SK-N-SH treated with all-trans-retinoic acid at 6 μM for 48 hours (cell line): ENCODE results near the gene GPR18.

ENCODE experiments used
- ATAC-seq: fragments of 200-7000 bp; cut with Tn5 transposase; 3 replicates; pipeline ENCODE4 v1.9.1; 2020; ENCODE audit warnings: mild to moderate bottlenecking, moderate library complexity
- ARNTL ChIP-seq: fragments of 450-650 bp; formaldehyde crosslinking; IDR thresholded peaks from 2 replicates; pipeline ENCODE4 v1.5.0; 2020; ENCODE audit warnings: low read depth, mild to moderate bottlenecking, moderate library complexity, borderline replicate concordance
- BACH2 ChIP-seq: fragments of 250-450 bp; sonication (Bioruptor Pico); IDR thresholded peaks from 2 replicates; pipeline ENCODE4 v1.9.0; 2021; ENCODE audit warnings: mild to moderate bottlenecking, borderline replicate concordance
- CSDC2 ChIP-seq: fragments of 250-450 bp; sonication (Bioruptor Pico); IDR thresholded peaks from 2 replicates; pipeline ENCODE4 v1.5.0; 2020; ENCODE audit warnings: mild to moderate bottlenecking, moderate library complexity
- ISL1 ChIP-seq: fragments of 250-450 bp; sonication (Bioruptor Pico); IDR thresholded peaks from 2 replicates; pipeline ENCODE4 v2.1.2; 2022; ENCODE audit warnings: mild to moderate bottlenecking, moderate library complexity
- OSR1 ChIP-seq: fragments of 250-450 bp; sonication (Bioruptor Pico); IDR thresholded peaks from 2 replicates; pipeline ENCODE4 v1.8.0; 2022; ENCODE audit warnings: moderate library complexity, mild to moderate bottlenecking, inconsistent platforms
- PPARA ChIP-seq: fragments of 250-450 bp; sonication (Bioruptor Pico); IDR thresholded peaks from 2 replicates; pipeline ENCODE4 v1.5.0; 2020; ENCODE audit warnings: mild to moderate bottlenecking, borderline replicate concordance
- RARB ChIP-seq: fragments of 250-450 bp; sonication (Bioruptor Pico); IDR thresholded peaks from 2 replicates; pipeline ENCODE4 v1.8.0; 2021; ENCODE audit warnings: mild to moderate bottlenecking, moderate library complexity
- TCF4 ChIP-seq: fragments of 250-450 bp; sonication (Bioruptor Pico); IDR thresholded peaks from 2 replicates; pipeline ENCODE4 v1.8.0; 2021; ENCODE audit warnings: mild to moderate bottlenecking, moderate library complexity, borderline replicate concordance
- TOX ChIP-seq: fragments of 250-450 bp; sonication (Bioruptor Pico); IDR thresholded peaks from 2 replicates; pipeline ENCODE4 v1.8.0; 2021; ENCODE audit warnings: mild to moderate bottlenecking, moderate library complexity, borderline replicate concordance
- ZC3H10 ChIP-seq: fragments of 250-450 bp; sonication (Bioruptor Pico); IDR thresholded peaks from 2 replicates; pipeline ENCODE4 v1.5.1; 2021; ENCODE audit warnings: mild to moderate bottlenecking, moderate library complexity
- ZFP3 ChIP-seq: fragments of 250-450 bp; sonication (Bioruptor Pico); IDR thresholded peaks from 2 replicates; pipeline ENCODE4 v1.5.0; 2020; ENCODE audit warnings: mild to moderate bottlenecking, moderate library complexity
- ZFP30 ChIP-seq: fragments of 450-650 bp; formaldehyde crosslinking; IDR thresholded peaks from 2 replicates; pipeline ENCODE4 v1.5.0; 2022; ENCODE audit warnings: mild to moderate bottlenecking, moderate library complexity
- ZNF565 ChIP-seq: fragments of 450-650 bp; formaldehyde crosslinking; conservative IDR thresholded peaks from 2 replicates; pipeline ENCODE4 v1.5.0; 2020; ENCODE audit warnings: low read depth, mild to moderate bottlenecking, moderate library complexity
- TF ChIP-seq, protein P1 (sequence below): fragments of 250-450 bp; sonication (Bioruptor Pico); IDR thresholded peaks from 2 replicates; pipeline ENCODE4 v1.5.0; 2020; ENCODE audit warnings: mild to moderate bottlenecking, moderate library complexity
- TF ChIP-seq, protein P2 (sequence below): fragments of 250-450 bp; sonication (Bioruptor Pico); IDR thresholded peaks from 2 replicates; pipeline ENCODE4 v1.8.0; 2020; ENCODE audit warnings: mild to moderate bottlenecking, moderate library complexity, borderline replicate concordance
- TF ChIP-seq, protein P3 (sequence below): fragments of 250-450 bp; sonication (Bioruptor Pico); IDR thresholded peaks from 2 replicates; pipeline ENCODE4 v1.5.1; 2021; ENCODE audit warnings: mild to moderate bottlenecking, moderate library complexity
- TF ChIP-seq, protein P4 (sequence below): fragments of 250-450 bp; sonication (Bioruptor Pico); IDR thresholded peaks from 2 replicates; pipeline ENCODE4 v1.5.1; 2020; ENCODE audit warnings: low read depth, mild to moderate bottlenecking, moderate library complexity
- TF ChIP-seq, protein P5 (sequence below): fragments of 250-450 bp; sonication (Bioruptor Pico); IDR thresholded peaks from 2 replicates; pipeline ENCODE4 v1.8.0; 2021; ENCODE audit warnings: low read depth, mild to moderate bottlenecking, moderate library complexity, borderline replicate concordance

GPR18 gene

DNA sequence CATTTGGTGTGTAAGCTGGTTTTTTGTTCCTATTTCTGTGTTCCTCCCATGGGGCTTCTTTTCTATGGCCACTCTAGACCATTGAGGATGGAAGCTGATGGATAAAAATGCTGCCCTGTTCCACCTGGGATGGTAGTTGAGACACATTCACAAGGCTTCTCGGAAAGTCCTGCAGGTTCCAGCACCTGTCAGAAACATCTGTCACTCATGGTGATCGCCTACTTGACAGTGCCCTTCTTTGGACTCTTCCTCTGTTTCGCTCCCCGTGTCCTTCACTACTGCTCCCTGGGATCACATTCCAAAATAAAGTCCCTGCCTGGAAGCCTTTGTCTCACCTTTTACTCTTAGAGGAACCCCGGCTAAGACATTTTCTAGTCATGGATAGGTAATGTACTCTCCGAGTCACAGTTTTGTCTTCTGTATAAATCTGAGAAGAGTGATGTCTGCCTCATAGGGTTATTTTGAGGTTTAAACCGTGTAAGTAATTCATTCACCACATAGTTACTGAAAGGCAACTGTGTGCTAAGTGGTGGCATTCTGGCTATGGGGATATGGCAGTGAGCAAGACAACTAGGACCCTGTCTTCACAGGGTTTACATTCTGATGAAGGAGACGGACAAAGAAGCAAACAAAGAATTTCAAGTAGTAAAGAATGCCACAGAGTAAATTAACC lies 36.5 kb downstream of the GPR18 start:
- TF ChIP-seq TCF4 (CRISPR knock-in tag) (no peak), ARNTL (CRISPR knock-in tag) (no peak), ISL1 (CRISPR knock-in tag) (no peak), CSDC2 (CRISPR knock-in tag) (no peak), ZNF565 (no peak), TOX (CRISPR knock-in tag) (no peak), ZFP3 (CRISPR knock-in tag) (no peak), PPARA (CRISPR knock-in tag) (no peak), ZFP30 (CRISPR knock-in tag) (no peak), RARB (CRISPR knock-in tag) (no peak)
- TF ChIP-seq, protein P1, sequence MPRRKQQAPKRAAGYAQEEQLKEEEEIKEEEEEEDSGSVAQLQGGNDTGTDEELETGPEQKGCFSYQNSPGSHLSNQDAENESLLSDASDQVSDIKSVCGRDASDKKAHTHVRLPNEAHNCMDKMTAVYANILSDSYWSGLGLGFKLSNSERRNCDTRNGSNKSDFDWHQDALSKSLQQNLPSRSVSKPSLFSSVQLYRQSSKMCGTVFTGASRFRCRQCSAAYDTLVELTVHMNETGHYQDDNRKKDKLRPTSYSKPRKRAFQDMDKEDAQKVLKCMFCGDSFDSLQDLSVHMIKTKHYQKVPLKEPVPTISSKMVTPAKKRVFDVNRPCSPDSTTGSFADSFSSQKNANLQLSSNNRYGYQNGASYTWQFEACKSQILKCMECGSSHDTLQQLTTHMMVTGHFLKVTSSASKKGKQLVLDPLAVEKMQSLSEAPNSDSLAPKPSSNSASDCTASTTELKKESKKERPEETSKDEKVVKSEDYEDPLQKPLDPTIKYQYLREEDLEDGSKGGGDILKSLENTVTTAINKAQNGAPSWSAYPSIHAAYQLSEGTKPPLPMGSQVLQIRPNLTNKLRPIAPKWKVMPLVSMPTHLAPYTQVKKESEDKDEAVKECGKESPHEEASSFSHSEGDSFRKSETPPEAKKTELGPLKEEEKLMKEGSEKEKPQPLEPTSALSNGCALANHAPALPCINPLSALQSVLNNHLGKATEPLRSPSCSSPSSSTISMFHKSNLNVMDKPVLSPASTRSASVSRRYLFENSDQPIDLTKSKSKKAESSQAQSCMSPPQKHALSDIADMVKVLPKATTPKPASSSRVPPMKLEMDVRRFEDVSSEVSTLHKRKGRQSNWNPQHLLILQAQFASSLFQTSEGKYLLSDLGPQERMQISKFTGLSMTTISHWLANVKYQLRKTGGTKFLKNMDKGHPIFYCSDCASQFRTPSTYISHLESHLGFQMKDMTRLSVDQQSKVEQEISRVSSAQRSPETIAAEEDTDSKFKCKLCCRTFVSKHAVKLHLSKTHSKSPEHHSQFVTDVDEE (CRISPR knock-in tag), result no peak
- TF ChIP-seq, protein P2, sequence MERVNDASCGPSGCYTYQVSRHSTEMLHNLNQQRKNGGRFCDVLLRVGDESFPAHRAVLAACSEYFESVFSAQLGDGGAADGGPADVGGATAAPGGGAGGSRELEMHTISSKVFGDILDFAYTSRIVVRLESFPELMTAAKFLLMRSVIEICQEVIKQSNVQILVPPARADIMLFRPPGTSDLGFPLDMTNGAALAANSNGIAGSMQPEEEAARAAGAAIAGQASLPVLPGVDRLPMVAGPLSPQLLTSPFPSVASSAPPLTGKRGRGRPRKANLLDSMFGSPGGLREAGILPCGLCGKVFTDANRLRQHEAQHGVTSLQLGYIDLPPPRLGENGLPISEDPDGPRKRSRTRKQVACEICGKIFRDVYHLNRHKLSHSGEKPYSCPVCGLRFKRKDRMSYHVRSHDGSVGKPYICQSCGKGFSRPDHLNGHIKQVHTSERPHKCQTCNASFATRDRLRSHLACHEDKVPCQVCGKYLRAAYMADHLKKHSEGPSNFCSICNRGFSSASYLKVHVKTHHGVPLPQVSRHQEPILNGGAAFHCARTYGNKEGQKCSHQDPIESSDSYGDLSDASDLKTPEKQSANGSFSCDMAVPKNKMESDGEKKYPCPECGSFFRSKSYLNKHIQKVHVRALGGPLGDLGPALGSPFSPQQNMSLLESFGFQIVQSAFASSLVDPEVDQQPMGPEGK (CRISPR knock-in tag), result no peak
- TF ChIP-seq, protein P3, sequence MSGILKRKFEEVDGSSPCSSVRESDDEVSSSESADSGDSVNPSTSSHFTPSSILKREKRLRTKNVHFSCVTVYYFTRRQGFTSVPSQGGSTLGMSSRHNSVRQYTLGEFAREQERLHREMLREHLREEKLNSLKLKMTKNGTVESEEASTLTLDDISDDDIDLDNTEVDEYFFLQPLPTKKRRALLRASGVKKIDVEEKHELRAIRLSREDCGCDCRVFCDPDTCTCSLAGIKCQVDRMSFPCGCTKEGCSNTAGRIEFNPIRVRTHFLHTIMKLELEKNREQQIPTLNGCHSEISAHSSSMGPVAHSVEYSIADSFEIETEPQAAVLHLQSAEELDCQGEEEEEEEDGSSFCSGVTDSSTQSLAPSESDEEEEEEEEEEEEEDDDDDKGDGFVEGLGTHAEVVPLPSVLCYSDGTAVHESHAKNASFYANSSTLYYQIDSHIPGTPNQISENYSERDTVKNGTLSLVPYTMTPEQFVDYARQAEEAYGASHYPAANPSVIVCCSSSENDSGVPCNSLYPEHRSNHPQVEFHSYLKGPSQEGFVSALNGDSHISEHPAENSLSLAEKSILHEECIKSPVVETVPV (CRISPR knock-in tag), result no peak
- no peak for ATAC-seq

DNA sequence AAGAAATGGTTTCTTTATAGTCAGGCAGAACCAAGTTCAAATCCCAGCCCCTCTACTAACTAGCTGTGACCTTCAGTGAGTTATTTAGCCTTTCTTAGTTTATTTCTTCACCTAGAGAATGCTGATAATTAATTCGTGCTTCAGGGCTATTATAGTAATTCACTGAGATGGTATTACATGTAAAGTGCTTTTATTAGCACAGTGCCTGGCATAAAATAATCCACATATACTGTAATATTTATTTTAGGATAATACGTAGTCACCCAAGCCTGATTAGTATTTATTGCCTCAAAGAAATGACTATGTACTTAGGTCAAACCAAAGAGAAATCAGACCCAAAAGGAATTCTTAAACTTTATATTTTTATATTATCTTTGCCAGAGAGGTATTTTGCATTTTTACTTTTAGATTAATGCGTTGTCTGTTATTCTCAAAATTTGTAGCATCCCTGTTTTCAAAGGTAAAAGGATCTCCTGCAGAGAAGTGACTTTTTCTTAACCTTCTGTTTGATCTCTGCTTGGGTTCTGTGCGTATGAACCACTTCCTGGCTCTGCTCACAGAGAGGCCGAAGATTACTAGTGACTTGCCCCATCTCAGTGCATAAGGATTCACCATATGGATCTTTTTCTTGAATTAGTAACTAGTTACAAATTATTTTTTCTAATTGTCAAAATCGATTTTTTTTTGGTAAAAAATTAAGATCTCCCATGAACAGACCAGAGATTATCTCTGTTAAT lies 37.8 kb downstream of the GPR18 start:
- TF ChIP-seq ISL1 (CRISPR knock-in tag), result no peak
- no peak for TF ChIP-seq ZNF565
- no peak for TF ChIP-seq TOX (CRISPR knock-in tag)
- no peak for TF ChIP-seq ZFP30 (CRISPR knock-in tag)
- no peak for TF ChIP-seq PPARA (CRISPR knock-in tag)
- no peak for TF ChIP-seq ZC3H10 (CRISPR knock-in tag)
- no peak for TF ChIP-seq RARB (CRISPR knock-in tag)
- TF ChIP-seq OSR1, result no peak
- TF ChIP-seq, protein P4, sequence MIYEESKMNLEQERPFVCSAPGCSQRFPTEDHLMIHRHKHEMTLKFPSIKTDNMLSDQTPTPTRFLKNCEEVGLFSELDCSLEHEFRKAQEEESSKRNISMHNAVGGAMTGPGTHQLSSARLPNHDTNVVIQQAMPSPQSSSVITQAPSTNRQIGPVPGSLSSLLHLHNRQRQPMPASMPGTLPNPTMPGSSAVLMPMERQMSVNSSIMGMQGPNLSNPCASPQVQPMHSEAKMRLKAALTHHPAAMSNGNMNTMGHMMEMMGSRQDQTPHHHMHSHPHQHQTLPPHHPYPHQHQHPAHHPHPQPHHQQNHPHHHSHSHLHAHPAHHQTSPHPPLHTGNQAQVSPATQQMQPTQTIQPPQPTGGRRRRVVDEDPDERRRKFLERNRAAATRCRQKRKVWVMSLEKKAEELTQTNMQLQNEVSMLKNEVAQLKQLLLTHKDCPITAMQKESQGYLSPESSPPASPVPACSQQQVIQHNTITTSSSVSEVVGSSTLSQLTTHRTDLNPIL (CRISPR knock-in tag), result no peak
- TF ChIP-seq, protein P5, sequence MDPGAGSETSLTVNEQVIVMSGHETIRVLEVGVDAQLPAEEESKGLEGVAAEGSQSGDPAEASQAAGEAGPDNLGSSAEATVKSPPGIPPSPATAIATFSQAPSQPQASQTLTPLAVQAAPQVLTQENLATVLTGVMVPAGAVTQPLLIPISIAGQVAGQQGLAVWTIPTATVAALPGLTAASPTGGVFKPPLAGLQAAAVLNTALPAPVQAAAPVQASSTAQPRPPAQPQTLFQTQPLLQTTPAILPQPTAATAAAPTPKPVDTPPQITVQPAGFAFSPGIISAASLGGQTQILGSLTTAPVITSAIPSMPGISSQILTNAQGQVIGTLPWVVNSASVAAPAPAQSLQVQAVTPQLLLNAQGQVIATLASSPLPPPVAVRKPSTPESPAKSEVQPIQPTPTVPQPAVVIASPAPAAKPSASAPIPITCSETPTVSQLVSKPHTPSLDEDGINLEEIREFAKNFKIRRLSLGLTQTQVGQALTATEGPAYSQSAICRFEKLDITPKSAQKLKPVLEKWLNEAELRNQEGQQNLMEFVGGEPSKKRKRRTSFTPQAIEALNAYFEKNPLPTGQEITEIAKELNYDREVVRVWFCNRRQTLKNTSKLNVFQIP (CRISPR knock-in tag), result no peak
- TF ChIP-seq, all 23 proteins: peak for 0
- no peak for ATAC-seq

DNA sequence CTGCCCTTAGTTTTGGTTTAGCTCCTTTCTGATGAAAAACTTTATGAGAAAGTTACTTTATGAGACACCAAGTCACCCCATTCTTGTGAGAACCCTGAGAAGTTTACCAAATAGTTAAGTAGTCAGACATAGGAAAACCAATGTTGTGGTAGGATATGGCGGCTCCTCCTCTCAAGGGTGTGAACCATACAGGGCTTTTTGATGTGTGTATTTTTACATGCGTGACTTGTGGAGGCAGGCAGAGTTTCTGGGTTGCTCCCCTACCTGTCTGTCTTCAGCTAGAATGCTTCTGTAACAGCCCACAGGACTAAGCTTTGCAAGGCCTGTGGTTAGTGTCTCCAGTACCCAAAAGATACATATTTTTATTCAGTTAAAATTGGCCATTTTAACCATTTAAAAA lies 39.2 kb downstream of the GPR18 start:
- no peak for ATAC-seq
- no peak for TF ChIP-seq BACH2
- no peak for TF ChIP-seq ISL1 (CRISPR knock-in tag)
- TF ChIP-seq TCF4 (CRISPR knock-in tag), result no peak
- TF ChIP-seq, protein P4 (CRISPR knock-in tag), result no peak
- TF ChIP-seq RARB (CRISPR knock-in tag), result no peak
- no peak for TF ChIP-seq CSDC2 (CRISPR knock-in tag)
- no peak for TF ChIP-seq PPARA (CRISPR knock-in tag)
